Measurements from ENCODE around the gene FBXL13.

GRCh38 chr7:102951839-102952238 lies 122.8 kb downstream of the FBXL13 start:
- no peak for TF ChIP-seq CTCF (IDR thresholded peaks at IDR 0.05 in 2 of 3, conservative IDR thresholded peaks at IDR 0.05 in 1 of 3; ENCODE audit: control insufficient read depth in 2 of 3, extremely low read depth in 1 of 3, insufficient read depth in 1 of 3, low read depth in 3 of 3, low read length in 3 of 3)
- TF ChIP-seq SREBF2 (IDR thresholded peaks at IDR 0.05; ENCODE audit: low read length), result no peak
- no peak for TF ChIP-seq POLR2A (IDR thresholded peaks at IDR 0.05; ENCODE audit: low read depth, low read length)
- TF ChIP-seq SIN3A (IDR thresholded peaks at IDR 0.05; ENCODE audit: low read depth, low read length), result no peak
- no peak for TF ChIP-seq POLR2AphosphoS5 (IDR thresholded peaks at IDR 0.05; ENCODE audit: low read length)
- TF ChIP-seq BRCA1 (IDR thresholded peaks at IDR 0.05; ENCODE audit: low read depth, low read length), result no peak
- no peak for TF ChIP-seq REST (IDR thresholded peaks at IDR 0.05; ENCODE audit: low read depth, low read length)
- TF ChIP-seq ZBTB40 (IDR thresholded peaks at IDR 0.05; ENCODE audit: borderline replicate concordance), result no peak
- no peak for TF ChIP-seq ZBTB11 (CRISPR knock-in tag; IDR thresholded peaks at IDR 0.05)
- no peak for TF ChIP-seq BHLHE40 (IDR thresholded peaks at IDR 0.05; ENCODE audit: borderline replicate concordance in 1 of 2, low read depth in 2 of 2, low read length in 1 of 2)
- no peak for TF ChIP-seq ELK1 (IDR thresholded peaks at IDR 0.05; ENCODE audit: low read depth, low read length)
- no peak for TF ChIP-seq YY1 (IDR thresholded peaks at IDR 0.05; ENCODE audit: low read depth, low read length)
- no peak for TF ChIP-seq GABPA (IDR thresholded peaks at IDR 0.05; ENCODE audit: low read depth)
- no peak for TF ChIP-seq ATF7 (IDR thresholded peaks at IDR 0.05; ENCODE audit: low read depth)

All from GM12878 (cell line).